Stimulated activated CD4-positive, alpha-beta T cell treated with anti-CD3 and anti-CD28 coated beads, Interleukin-1b, Interleukin-23, amount 100 ng/mL, for 24 hours (primary cell): ENCODE data around the gene GANC.

Experiments used
- DNase-seq, 4 experiments: peaks; one replicate each; pipeline ENCODE4 v3.0.0-alpha.2; 2020; ENCODE audit warnings: low read depth in 4 of 4, low spot score in 1 of 4

GANC gene

GRCh38 chr15:42374810-42375209 is 101.8 kb downstream of the GANC start:
- no peak for DNase-seq

- no peak for DNase-seq
Observed at GRCh38 chr15:42375252-42375651, 102.3 kb downstream of the GANC start.

GRCh38 chr15:42375941-42376340 is 102.9 kb downstream of the GANC start:
- no peak for DNase-seq

DNA sequence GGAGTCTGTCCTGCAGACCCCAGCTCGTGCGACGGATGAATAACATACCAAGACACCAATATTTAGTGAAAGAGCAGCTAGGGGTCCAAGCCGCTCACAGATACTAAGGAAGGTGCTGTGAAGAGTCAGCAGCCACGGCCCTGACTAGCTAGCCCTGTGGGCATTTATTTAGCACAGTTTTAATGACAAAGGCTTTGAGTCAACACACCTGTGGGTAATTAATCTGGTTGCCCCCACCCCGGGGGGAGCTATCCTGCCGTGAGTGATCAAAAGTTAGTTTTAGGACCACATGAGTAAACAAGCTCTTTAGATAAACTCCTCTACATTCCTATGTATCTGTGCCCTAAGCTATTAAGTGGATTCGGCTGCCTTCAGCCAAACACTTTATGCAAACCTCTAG is 105.0 kb downstream of the GANC start:
- DNase-seq: no peak

DNA sequence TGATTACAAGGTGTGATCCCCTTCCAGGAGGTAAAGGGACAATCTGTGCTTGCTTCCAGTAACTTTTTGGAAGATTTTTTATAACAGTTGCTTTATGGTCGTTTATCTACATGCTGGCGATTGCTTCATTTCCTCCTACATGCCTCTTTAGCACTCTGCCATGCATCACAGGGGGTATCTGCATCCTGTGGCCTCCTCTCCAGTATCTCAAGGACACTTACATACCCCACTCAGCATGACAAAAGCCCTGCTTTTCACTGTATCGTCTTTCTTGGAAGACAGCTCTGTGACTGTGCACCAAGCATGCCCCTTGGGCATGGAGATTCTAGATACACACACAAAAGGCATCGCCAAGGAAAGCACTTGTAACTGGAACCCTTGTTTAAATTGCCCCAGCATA is 111.6 kb downstream of the GANC start:
- no peak for DNase-seq

DNA sequence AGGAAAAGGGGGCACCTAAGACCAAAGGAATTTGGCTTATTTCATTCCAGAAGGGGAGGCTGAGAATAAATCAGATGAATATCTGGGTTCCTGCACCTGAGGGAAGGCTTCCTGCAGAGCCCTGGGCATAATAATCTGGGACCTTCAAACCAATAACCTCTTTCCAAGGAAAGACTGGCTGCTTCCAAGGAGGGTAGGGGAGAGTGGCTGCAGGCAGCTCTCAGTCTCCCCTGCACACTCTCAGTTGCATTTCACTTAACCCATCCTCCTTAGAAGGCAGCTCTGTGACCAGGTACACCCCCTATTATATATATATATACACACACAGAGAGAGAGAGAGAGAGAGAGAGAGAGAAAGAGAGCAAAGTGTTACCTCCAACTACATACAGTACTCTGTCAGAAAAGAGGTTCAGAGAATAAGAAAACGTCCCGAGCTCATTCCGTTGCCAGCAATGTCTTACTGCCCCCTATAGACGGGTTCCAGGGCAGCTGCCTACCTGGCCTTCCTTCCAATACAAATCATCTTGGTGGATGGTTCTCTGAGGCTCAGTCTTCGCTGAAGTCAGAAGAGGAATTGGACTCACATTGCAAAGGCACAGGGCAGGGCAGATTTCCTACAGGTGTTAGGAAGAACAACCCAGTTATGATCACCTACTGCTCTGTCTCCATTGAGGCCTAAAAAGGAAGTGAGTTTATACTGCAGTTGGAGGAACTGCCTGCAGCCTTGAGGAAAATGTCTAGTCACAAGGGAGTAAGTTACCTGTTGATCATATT is 112.4 kb downstream of the GANC start:
- peak in 1 of 4 experiments; percentile 5 for DNase-seq

DNA sequence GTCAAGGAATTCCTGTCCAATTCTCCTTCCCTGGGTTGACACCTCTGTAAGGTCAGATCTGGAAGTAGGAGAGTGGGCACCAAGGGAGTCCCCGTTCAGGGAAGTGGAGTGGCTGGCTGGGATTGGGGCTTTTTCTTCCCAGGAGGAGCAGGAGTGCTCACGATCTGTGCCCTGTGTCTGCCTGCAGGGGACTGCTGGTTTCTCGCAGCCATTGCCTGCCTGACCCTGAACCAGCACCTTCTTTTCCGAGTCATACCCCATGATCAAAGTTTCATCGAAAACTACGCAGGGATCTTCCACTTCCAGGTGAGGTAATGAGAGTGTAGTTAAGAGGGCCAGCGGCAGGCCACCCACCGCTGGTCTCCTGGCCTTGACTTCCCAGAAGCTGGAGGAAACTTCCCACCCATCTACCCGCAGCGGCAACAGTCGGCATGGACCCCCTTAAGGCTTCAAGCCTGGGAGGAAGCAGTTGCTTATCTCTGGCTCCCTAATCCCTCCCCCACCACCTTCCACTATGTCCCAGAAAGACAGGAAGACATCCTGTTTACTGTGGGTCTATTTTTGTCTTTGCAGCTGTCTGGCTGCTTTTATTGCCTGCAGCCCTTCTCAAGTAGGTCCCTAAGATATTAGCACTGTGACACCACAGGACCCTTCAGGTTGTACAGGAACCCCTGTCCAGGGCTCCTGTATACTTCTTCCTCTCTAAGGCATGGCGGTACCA is 113.1 kb downstream of the GANC start:
- DNase-seq: no peak

DNA sequence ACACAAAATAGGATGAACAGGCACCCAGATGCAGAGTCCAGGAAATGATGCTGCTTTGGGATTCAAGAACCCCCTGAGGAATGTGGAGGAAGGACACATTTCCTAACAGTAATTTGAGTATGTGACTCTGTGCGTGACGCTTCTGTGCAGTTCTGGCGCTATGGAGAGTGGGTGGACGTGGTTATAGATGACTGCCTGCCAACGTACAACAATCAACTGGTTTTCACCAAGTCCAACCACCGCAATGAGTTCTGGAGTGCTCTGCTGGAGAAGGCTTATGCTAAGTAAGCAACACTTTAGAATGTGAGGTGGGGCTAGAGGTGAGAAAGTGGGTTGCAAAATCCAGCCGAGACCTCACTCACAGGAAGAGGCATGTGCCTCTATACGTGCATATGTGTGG is 114.6 kb downstream of the GANC start:
- DNase-seq: no peak

GRCh38 chr15:42392309-42393024 is 119.5 kb downstream of the GANC start:
- no peak for DNase-seq

- DNase-seq: no peak
Observed at GRCh38 chr15:42394106-42394505, 121.1 kb downstream of the GANC start.

GRCh38 chr15:42395838-42396237 is 122.8 kb downstream of the GANC start:
- no peak for DNase-seq

DNA sequence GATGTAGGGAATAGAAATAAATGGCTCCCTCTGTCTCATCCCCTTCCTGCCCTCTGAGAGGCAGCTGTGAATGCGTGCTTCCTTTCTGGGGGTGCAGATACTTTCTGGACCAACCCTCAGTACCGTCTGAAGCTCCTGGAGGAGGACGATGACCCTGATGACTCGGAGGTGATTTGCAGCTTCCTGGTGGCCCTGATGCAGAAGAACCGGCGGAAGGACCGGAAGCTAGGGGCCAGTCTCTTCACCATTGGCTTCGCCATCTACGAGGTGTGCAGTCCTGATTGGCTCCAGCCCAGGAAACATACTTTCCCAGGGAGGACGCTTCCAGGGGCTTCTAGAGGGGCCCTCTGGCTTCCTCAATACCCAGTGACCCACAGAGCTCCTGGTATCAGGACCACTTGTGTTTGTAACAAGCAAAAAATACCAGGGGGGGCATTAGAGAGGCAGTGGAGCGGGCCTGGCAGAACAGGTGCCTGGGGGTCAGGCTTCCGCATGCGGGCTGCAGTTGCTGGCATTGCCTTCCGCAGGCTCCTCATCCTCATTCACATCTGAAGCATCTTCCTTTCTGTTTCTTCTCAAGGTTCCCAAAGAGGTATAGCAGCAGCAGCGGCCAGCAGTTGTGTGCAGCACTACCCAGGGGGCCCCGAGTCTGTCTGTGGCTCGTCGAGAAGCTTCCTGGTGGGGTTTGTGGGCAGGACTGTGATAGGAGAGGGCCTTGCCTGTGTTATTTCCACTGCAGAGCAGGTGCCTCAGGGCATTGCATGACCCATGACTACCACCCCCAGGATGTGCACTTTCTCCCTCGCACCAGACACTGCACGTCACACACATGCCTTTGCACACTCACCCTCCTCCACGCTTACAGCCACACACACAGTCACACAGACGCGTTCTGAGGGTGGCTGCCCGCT is 128.8 kb downstream of the GANC start:
- no peak for DNase-seq

DNA sequence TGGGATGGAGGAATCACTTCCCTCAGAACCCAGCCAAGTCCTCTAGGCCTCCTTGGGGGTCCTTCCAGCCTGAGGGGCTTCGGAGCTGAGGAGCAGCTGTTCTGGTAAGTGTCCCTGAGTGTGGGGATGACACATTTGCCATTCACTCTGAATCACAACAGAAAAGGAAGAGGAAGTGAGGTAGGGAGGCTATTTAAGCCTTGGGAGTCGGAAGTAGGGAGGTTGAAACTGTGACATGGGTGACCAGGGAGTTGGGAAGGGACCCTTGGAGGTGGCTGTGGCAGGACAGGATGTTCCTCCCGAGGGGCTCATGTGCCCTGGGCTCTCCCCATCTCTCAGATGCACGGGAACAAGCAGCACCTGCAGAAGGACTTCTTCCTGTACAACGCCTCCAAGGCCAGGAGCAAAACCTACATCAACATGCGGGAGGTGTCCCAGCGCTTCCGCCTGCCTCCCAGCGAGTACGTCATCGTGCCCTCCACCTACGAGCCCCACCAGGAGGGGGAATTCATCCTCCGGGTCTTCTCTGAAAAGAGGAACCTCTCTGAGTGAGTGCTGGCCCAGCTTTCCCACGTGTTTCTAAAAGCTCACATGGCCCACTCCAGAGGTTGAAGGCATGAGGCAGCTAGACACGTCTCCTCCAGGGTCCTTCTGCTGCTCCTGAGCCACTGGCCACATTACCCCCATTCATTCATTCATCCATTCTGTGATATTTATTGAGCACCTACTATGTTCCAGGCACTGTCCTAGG is 129.6 kb downstream of the GANC start:
- DNase-seq: no peak

DNA sequence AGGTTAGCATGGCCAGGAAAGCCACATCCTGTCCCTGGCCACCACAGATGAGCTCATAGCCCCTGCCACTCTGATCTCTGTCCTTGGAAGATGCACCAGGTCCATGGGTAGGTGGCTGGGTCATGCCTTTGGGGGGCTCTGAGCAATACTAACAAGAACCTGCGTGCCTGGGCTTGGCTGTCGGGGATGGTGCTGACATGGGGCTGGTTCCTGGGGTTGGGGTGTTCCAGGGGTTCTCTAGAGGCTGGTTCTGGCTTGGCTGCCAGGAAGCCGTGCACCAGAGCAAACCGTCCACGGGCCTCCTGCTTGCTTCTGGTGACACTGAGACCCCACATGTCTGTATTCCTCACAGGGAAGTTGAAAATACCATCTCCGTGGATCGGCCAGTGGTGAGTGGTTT is 130.4 kb downstream of the GANC start:
- DNase-seq: no peak

GRCh38 chr15:42404461-42405235 is 131.6 kb downstream of the GANC start:
- DNase-seq: no peak

- DNase-seq: no peak
Observed at GRCh38 chr15:42405863-42406482, 133.0 kb downstream of the GANC start.
